Mucosa of stomach (tissue), 1 donor: ENCODE data around the gene CAPNS2.
"Not testable (repeated sequence)": the region's sequence is repeated elsewhere in the genome, so short reads cannot be mapped to it uniquely, and the experiment has no call there.

Experiments
- H3K27me3 ChIP-seq: one replicate; pipeline ENCODE4 v1.7.0; 2013; ENCODE audit warnings: mild to moderate bottlenecking, low read length; ENCODE audit not compliant: control insufficient read depth, insufficient read depth
- H3K36me3 ChIP-seq: one replicate; pipeline ENCODE4 v1.7.0; 2013; ENCODE audit warnings: low read length; ENCODE audit not compliant: control insufficient read depth, insufficient read depth
- H3K4me1 ChIP-seq: one replicate; pipeline ENCODE4 v1.7.0; 2013; ENCODE audit warnings: mild to moderate bottlenecking, low read length; ENCODE audit not compliant: control insufficient read depth, insufficient read depth
- H3K4me3 ChIP-seq: one replicate; pipeline ENCODE4 v1.7.0; 2013; ENCODE audit warnings: low read length
- H3K9ac ChIP-seq: one replicate; pipeline ENCODE4 v1.7.0; 2013; ENCODE audit warnings: mild to moderate bottlenecking, low read length, moderate library complexity
- H3K9me3 ChIP-seq: one replicate; pipeline ENCODE4 v1.7.0; 2013; ENCODE audit warnings: mild to moderate bottlenecking, low read length, moderate library complexity; ENCODE audit not compliant: control insufficient read depth
- donor health status: Pancreatic carcinoma.

The CAPNS2 gene

DNA sequence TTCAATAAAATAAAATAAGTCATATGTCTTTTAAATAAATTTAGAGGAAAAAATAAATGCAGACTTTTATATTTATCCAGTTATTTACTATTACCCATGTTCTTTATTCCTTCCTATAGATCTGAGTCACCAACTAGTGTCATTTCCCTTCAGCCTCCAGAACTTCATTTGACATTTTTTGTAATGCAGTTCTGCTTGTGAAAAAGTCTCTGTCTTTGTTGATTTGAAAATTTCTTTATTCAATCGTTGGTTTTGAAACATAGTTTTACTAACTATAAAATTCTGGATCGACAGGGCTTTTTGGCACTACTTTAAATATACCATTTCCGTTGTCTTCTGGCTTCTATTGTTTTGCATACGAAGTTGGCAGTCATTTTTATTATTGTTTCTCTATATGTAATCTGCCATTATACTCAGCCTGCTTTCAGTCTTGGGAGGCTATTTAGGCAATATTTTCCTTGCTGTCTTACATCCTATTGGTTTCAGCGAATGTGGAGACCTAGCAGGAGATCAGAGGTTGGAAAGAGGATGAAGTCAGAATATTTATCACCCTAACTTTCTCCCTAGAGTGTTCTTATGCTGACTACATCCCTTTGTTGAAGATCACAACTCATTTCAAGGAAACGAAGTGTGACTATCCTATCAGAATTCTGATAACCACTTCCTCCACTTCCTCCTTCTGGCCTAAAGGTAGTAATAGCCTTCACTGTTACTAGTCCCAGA, 47.3 kb downstream of the CAPNS2 start:
- Histone ChIP-seq H3K9ac (no peak overlapping the region), H3K27me3 (no peaks in the 10 kb centered on the region), H3K9me3 (no peaks in the 10 kb centered on the region), H3K4me3 (no peak overlapping the region), H3K36me3 (no peaks in the 10 kb centered on the region), H3K4me1 (no peaks in the 10 kb centered on the region)

DNA sequence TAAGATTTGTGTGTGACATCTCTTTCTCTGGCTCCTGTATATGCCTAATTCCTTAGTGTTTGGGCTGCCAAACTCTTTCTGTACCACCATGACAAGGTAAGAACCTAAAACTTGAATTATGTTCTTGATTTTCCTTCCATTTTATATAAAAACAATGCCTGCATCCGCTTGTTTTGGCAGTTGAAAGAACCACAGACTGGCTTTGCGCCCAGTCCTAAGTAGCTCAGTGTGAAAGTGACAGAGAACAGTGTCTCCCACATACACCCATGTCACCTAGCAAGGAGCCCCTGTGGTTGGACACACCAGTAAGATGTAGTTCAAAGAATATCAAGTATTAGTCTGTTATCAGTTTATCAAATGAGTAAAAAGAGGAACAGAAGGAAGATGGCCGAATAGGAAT, 48.6 kb downstream of the CAPNS2 start:
- no peaks in the 10 kb centered on the region for H3K36me3 ChIP-seq
- no peaks in the 10 kb centered on the region for H3K9me3 ChIP-seq
- H3K4me1 ChIP-seq: no peaks in the 10 kb centered on the region
- no peak overlapping the region for H3K9ac ChIP-seq
- no peak overlapping the region for H3K4me3 ChIP-seq
- H3K27me3 ChIP-seq: no peaks in the 10 kb centered on the region

DNA sequence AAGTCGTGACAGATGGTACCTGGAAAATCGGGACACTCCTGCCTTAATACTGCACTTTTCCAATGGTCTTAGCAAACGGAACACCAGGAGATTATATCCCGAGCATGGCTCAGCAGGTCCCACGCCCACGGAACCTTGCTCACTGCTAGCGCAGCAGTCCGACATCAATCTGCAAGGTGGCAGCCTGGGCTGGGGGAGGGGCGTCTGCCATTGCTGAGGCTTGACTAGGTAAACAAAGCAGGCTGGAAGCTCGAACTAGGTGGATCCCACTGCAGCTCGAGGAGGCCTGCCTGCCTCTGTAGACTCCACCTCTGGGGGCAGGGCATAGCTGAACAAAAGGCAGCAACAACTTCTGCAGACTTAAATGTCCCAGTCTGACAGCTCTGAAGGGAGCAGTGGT, 49.2 kb downstream of the CAPNS2 start:
- H3K9me3 ChIP-seq, H3K4me3 ChIP-seq, H3K4me1 ChIP-seq, H3K36me3 ChIP-seq, H3K27me3 ChIP-seq, H3K9ac ChIP-seq: not testable (repeated sequence)
